ENCODE data around the gene CACNG4.

CACNG4 gene

DNA sequence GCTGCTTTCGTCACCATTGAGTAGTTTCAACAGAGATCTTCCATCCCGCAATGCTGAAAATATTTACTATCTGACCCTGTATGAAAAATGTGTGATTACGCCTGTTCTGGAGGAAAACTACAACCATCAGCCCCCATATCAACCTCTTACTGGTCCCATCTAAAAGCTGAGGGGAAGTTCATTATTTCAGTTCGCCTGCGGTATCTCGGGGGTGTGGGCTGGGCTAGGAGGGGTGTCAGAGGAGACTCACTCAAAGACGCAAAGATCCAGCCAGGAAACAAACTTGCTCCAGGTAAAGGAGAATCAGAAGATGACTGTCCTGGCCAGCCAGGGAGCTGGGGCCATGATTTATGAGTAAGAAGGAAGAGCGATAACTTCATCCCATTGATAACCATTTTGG is 93.5 kb downstream of the CACNG4 start:
- no peak for DNase-seq (ENCODE audit: low read depth, low spot score)

DNA sequence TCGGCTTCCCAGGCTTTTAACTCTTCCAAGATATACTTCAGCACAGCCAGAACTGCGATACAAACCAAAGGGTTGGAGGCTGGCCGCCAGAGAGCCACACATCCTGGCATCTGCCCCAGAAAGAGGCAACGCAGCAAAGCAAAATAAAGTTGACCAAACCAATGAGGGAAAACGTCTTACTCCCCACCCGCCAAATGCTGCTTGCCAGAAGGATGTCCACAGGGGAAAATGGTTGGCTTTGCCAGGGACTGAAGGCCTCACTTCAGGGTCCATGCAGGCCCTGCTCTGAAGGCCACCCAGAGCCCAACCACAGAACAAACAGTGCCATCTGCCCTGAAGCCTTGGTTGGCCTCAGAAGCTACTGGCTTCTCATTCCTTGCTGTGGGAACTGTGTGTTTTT is 94.9 kb downstream of the CACNG4 start:
- no peak for DNase-seq (ENCODE audit: low read depth, low spot score)

DNA sequence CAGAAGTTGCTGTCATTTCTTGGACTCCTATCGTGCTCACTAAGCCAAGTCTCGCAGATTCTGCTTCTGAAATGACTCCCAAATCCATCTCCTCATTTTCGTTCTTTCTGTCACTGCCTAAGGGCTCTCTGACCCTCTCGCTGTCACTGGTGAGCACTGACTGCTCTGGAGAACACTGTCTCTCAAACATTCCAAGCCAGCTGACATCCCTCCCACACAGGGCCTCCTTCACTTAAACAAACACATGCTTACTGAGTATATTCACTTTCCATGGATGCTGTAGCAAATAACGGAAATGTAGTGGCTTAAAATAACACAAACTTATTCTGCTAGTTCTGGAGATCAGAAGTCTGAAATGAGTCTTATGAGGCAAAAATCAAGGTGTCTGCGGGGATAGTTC is 98.6 kb downstream of the CACNG4 start:
- DNase-seq (ENCODE audit: low read depth, low spot score), result no peak

DNA sequence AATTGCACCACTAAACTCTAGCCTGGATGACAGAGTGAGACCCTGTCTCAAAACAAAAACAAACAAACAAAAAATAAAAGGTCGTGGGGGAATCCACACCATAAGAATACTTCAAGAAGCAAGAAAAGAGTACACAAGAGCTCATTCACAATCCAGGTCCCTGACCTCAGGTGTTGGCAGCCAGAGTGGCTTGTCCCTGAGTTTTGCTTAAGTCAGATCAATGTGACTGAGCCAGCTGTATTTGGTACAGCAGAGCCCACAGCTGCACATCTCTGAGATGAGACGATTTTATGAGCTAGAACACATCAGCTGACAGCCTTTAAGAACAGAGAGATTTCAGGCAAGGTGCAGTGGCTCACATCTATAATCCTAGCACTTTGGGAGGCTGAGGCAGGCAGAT is 102.2 kb downstream of the CACNG4 start:
- DNase-seq (ENCODE audit: low read depth, low spot score), result no peak

DNA sequence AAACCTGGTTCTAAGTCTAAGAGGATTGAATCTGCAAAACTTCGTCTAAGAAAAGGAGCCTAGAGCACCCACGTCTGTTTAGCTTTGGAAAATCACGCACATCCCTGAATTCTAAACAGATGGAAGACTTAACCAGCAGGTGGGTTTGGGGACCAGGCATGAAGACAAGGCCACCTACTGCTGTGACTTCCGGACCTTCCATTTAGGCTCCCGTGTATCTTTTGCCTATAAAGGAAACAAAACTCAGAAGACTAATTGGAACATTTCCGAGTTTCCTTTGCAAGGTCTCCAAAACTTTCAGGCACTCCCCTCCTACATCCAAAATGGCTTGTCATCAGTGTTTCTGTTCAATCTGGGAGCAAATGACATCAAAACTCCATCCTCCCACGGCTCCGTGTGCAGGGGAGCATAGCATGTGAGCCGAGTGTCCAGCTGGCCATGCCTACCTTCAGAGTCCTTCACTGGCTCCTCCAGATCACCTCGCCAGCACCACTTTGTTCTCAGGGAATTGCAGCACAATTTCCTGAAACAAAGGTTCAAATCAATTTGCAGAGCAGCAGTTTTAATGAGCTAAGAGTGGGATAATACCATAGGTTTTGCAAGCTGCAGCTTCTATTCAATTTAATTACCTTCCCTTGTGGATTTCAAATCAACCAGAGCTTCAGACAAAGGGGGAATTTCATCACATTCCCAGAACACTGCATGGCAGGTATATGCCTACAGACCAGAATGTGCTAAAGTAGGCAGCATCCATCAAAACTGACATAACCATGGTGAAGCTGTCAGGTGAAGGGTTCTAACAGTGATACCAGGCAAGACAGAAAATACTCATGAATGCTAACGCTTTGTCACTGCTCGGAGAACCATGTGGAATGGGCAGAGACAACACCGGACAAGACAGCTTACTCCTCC is 103.3 kb downstream of the CACNG4 start:
- DNase-seq (ENCODE audit: low read depth, low spot score), result no peak

DNA sequence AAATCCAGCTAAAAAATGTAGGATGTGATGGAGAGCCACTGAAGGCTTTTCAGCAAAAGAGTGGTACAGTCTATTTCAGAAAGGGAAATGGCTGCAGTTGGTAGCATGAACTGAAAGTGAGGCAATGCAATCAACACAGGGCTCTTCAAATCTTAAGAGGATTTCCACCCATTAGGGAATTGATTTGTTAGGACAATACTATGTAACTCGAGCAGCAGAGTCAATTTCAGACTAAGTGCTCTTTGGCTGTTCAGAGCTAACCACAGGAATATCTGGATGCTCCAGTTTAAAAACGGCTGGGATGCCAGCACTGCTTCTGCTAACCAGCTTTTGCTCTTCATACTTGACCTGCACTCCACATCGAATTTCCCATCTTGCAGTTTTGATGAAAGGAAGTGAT is 104.5 kb downstream of the CACNG4 start:
- no peak for DNase-seq (ENCODE audit: low read depth, low spot score)

DNA sequence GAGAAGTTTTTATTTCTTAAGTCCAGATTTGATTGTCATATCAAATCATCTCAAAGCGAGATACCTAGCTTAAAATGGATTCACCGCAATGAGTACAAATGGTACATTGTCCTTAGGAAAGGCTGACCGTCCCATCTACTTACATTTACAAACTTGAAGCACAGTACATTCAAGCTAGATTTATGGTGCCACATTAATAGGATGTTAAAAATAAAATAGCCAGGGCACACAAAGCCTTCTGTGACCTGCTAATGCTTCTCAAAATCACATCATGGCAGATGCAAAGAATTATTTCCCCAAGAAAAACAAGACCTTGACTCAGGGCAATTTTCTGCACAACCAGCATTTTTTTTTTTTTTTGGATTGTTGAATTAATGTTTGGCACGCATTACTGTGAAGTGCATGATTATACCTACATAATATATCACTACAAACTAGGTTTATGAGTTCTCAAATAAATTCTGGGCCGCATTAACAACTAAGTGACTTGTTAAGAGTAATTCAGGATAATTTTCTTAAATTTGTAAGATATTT is 105.2 kb downstream of the CACNG4 start:
- DNase-seq (ENCODE audit: low read depth, low spot score), result no peak

DNA sequence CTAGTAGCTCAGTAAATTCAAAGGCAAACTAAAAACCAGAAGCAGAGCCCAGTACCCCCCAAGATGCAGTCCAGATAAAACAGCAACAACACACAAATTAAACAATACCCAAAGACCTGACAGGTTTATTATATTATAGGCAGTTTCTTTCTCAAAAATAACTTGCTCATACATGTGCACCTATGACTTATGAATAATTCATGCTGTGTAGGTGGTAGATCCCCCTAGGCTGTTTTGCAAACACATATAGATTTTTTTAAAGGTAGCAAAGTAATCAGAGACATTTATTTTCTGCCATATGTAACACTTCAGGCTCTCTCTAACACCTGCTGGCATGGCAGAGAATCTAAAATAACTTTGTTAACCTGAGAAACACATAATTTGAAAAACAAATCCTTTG is 107.1 kb downstream of the CACNG4 start:
- no peak for DNase-seq (ENCODE audit: low read depth, low spot score)

DNA sequence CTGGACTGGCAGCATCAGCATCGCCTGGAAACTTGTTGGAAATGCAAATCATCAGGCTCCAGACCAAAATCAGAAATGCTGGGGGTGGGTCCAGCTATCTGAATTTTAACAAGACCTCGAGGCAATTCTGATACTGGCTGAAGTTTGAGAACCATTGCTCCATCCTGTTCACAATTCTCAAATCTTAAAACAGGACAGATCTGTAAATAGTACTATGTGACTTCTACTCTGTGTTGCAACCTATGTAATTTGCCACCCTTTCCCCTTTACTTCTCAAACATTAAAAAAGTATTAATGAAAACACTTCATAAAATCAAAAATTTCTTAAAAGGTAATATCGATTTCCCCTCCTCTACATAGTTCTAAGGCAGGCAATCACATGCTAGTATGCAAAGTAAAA is 108.4 kb downstream of the CACNG4 start:
- DNase-seq (ENCODE audit: low read depth, low spot score), result no peak

DNA sequence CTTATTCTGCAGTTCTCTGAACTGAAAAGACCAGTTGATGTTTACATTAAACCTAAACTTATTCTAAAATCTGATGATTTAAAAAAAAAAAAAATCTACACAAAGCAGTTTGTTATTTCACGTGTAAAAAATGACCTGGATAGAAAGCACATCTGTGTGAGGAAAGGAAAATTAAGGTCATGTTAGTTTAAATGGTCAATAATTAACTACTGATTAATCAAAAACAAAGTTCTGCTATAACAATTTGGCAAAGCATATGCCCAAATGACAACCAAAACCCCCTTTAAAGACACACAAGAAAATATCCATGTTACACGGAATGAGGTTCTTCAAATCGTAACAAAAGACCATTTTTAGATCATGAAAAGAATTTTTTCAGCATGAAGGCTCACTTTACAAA is 110.3 kb downstream of the CACNG4 start:
- no peak for DNase-seq (ENCODE audit: low read depth, low spot score)

DNA sequence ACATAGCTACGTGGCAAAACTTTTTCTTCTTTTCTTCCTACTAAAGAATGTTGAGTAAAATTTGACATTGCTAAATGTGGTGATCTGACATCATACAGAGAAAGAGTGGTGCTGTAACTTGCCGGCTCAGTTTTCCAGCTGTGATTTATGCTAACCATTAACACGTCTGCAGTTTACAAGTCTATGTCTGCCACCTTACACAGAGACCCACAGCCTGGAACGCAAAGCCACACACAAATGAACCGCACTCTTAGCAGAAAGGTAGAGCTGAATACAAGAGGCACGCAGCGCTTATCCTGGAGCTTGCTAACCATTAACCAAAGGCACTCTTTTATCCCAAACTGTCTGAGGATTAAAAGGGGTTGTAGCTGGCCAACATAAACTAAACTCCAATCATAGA is 111.8 kb downstream of the CACNG4 start:
- DNase-seq (ENCODE audit: low read depth, low spot score), result no peak

DNA sequence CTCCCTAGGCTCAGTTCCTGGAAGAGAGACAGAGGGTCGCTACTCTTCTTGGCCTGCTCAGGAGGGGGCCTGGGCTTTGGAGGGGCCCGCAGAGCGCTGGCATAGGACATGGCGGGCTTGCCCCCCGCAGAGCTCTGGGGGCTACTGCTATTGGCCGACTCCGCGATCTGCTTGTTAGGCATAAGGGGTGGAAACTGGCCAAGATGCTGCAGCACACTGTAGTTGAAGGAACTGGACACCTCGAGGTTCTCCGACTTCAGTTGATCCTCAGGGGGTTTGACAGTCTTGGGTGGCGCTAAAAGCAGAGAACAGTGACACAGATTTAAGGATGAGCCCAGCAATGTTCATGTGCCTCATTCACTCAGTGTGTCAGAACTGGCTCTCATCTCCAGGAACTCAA is 113.8 kb downstream of the CACNG4 start:
- DNase-seq (ENCODE audit: low read depth, low spot score), result no peak

DNA sequence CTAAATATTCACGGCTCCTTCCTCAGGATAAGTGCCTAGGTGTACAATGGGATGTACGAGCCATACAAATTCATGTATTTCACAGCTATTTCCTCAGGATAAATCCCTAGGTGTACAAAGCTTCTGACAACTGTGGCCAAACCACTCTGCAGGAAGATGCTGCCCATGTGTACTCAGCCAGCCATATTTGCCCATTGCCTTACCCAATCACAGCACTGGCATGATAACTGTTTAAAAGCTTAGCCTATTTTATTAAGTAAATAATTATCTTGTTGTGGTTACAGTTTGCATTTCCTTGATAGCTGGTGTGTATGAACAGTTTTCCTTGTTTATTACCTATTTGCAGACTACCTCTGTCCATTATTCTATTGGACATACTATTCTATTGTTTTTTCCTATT is 115.0 kb downstream of the CACNG4 start:
- no peak for DNase-seq (ENCODE audit: low read depth, low spot score)

DNA sequence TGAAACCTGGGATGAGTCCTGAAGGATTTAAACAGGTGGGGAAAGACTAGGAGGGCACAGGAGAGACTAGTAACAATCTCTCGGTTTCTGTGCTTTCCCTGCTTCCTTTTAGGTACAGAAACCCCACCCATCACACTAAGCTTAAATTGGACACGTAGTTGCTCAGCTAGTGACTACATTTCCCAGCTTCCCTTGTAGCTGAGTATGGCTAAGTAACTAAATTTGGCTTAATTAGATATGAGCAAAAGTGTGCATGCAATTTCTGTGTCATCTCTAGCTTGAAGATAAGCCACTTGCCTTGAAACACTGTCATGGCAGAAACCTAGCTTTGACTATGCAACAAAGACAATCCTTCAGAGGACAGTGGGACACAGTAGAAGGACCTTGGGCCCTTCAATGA is 116.3 kb downstream of the CACNG4 start:
- DNase-seq (ENCODE audit: low read depth, low spot score), result no peak

DNA sequence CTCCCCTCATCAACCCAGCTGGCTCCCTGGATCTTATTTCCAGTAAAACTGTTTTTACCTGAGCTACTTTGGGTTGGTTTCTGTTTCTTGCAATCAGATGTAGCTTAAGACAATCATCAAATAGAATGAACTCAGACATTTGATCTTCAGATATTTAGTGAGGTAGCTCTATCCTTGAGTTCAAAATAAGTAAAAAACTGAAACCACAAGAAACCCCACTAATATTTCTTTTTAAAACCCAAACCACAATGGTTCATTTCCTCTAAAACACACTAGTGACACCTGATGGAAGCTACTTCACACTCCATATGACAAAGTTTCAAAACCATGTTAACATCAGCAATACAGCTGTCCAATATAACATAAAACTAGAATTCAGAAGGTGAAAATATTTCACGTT is 117.6 kb downstream of the CACNG4 start:
- no peak for DNase-seq (ENCODE audit: low read depth, low spot score)
